Spleen (tissue), 11 donors: ENCODE results near the gene AKT1S1. TPM values are rescaled to one million over a fixed set of nuclear protein-coding genes. Genes with fewer than 3 reads are reported as not detected.
A peak's percentile ranks its signal among the peaks of the same experiment; 100 is the strongest.

ENCODE experiments used
- DNase-seq: peaks from one replicate; pipeline ENCODE4 v3.0.0-alpha.2; 2020
- H3K27ac ChIP-seq, 8 donors: fragments of 200-600 bp; sonication (generic) in 7 of 8; 1 replicate in 4 of 8; 2 replicates in 4 of 8; pipeline versions ENCODE4 v1.5.0 to v1.8.0; 2016 to 2021; ENCODE audit warnings: inconsistent platforms in 4 of 8, mild to moderate bottlenecking in 4 of 8, moderate library complexity in 1 of 8
- H3K27me3 ChIP-seq, 7 donors: fragments of 200-600 bp; sonication (generic) in 6 of 7; replicated peaks in 1 of 7; 1 replicate in 4 of 7; 2 replicates in 3 of 7; pipeline versions ENCODE4 v1.5.0 to v1.8.0; 2016 to 2021; ENCODE audit warnings: inconsistent platforms in 3 of 7, mild to moderate bottlenecking in 1 of 7
- H3K36me3 ChIP-seq, 6 donors: fragments of 200-600 bp; sonication (generic) in 5 of 6; 1 replicate in 4 of 6; 2 replicates in 2 of 6; pipeline versions ENCODE4 v1.5.0 to v1.8.0; 2016 to 2021; ENCODE audit warnings: inconsistent platforms in 2 of 6
- H3K4me1 ChIP-seq, 6 donors: fragments of 200-600 bp; sonication (generic) in 5 of 6; 1 replicate in 3 of 6; 2 replicates in 3 of 6; pipeline versions ENCODE4 v1.5.0 to v1.8.0; 2016 to 2021; ENCODE audit warnings: inconsistent platforms in 3 of 6
- H3K4me3 ChIP-seq, 8 donors: fragments of 200-600 bp; sonication (generic) in 7 of 8; 1 replicate in 4 of 8; 2 replicates in 4 of 8; pipeline versions ENCODE4 v1.5.0 to v1.8.0; 2016 to 2021; ENCODE audit warnings: inconsistent platforms in 4 of 8, mild to moderate bottlenecking in 4 of 8, moderate library complexity in 2 of 8
- H3K9me3 ChIP-seq, 8 donors: fragments of 200-600 bp; sonication (generic) in 7 of 8; 1 replicate in 4 of 8; 2 replicates in 4 of 8; pipeline versions ENCODE4 v1.5.0 to v1.8.0; 2016 to 2021; ENCODE audit warnings: inconsistent platforms in 4 of 8
- POLR2A ChIP-seq, 3 donors: fragments of 450-650 bp; IDR thresholded peaks; one replicate each; pipeline ENCODE4 v1.5.1; 2017; ENCODE audit warnings: antibody characterized with exemption in 3 of 3, mild to moderate bottlenecking in 1 of 3
- POLR2AphosphoS5 ChIP-seq, 3 donors: sonication (generic); formaldehyde crosslinking; IDR thresholded peaks; one replicate each; pipeline ENCODE4 v1.5.1; 2017; ENCODE audit warnings: antibody characterized with exemption in 3 of 3
- whole genome bisulfite sequencing, 5 donors: extraction: QIAGEN DNeasy Blood & Tissue Kit in 3 of 5; methylation state at CpG; one replicate each; pipeline versions ENCODE4 v1.1.5 to v1.1.7; 2013 to 2018; 5-methylcytosine and 5-hydroxymethylcytosine counted together
- intact Hi-C: fragments of 100-400 bp; cut with DNase I; formaldehyde crosslinking; loops from one replicate; pipeline ENCODE4 v1.15.0; 2023; ENCODE audit warnings: low total_unique reads
- polyA plus RNA-seq, 3 donors: library from polyadenylated mRNA; stranded (reverse); fragments of 200-250 nt; gene quantifications; one replicate each; pipeline ENCODE4 v1.2.1, GENCODE V29; 2013
- total RNA-seq, 7 donors: library from RNA; depleted of rRNA in 3 of 7; stranded (reverse); fragments of >200 nt in 3 of 7; fragmentation: NEBNext Ultra II Directional in 4 of 7; extraction: Animal tissue kit (Norgen Biotek cat#: 25700) in 4 of 7; gene quantifications; one replicate each; pipeline versions ENCODE4 v1.1.0 to v1.2.1, GENCODE V29; 2016 to 2021
- TF ChIP-seq, protein P1 (sequence below), 11 experiments: fragments of 200-600 bp in 7 of 11; fragments of 450-650 bp in 4 of 11; sonication (generic) in 4 of 11; IDR thresholded peaks in 8 of 11; conservative IDR thresholded peaks in 3 of 11; 1 replicate in 7 of 11; 2 replicates in 4 of 11; pipeline versions ENCODE4 v1.4.0 to v1.8.0; 2016 to 2021; ENCODE audit warnings: antibody characterized with exemption in 11 of 11, inconsistent platforms in 4 of 11, mild to moderate bottlenecking in 1 of 11
- donor health status: healthy with polysubstance abuse.
- donor health status: DM: no; HTN: no; CAD: no; lungs with moderate emphysema.
- donor health status: DM: no; HTN: no; CAD: no.
- donor health status: Bipolar disorder and iron deficiency.
- donor health status: healthy.
- donor health status: DM: no; HTN: no; CAD: no.
- donor health status: DM: yes; HTN: yes; CAD: no.

AKT1S1 gene
- total and polyA plus RNA-seq, 10 donors, result 8.7 to 27.8 (median 17.0) TPM

- 87 to 96% (median 94%) methylated on average over 6 to 7 of the region's 7 CpGs for WGBS, 5 donors
- intact Hi-C loops, result no loop called here
These were observed 43.6 kb downstream of the AKT1S1 start for GRCh38 chr19:49833599-49833998.

GRCh38 chr19:49832556-49832955, 44.6 kb downstream of the AKT1S1 start:
- TF ChIP-seq, protein P1, sequence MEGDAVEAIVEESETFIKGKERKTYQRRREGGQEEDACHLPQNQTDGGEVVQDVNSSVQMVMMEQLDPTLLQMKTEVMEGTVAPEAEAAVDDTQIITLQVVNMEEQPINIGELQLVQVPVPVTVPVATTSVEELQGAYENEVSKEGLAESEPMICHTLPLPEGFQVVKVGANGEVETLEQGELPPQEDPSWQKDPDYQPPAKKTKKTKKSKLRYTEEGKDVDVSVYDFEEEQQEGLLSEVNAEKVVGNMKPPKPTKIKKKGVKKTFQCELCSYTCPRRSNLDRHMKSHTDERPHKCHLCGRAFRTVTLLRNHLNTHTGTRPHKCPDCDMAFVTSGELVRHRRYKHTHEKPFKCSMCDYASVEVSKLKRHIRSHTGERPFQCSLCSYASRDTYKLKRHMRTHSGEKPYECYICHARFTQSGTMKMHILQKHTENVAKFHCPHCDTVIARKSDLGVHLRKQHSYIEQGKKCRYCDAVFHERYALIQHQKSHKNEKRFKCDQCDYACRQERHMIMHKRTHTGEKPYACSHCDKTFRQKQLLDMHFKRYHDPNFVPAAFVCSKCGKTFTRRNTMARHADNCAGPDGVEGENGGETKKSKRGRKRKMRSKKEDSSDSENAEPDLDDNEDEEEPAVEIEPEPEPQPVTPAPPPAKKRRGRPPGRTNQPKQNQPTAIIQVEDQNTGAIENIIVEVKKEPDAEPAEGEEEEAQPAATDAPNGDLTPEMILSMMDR (IDR thresholded peaks at IDR 0.05 in 8 of 11, conservative IDR thresholded peaks at IDR 0.05 in 3 of 11), result no peak
- TF ChIP-seq POLR2A (IDR thresholded peaks at IDR 0.05) (no peak), POLR2AphosphoS5 (IDR thresholded peaks at IDR 0.05) (no peak)
- peak overlapping the region in 3 of 8 donors; percentile 46 to 64 (median 59) for H3K27ac ChIP-seq
- WGBS, 5 donors, result 42 to 60% (median 45%) methylated on average over 9 of the region's 9 CpGs

More at GRCh38 chr19:49833599-49833998, 43.6 kb downstream of the AKT1S1 start:
- TF ChIP-seq POLR2A (IDR thresholded peaks at IDR 0.05) (no peak), POLR2AphosphoS5 (IDR thresholded peaks at IDR 0.05) (no peak)
- TF ChIP-seq, protein P1 (IDR thresholded peaks at IDR 0.05 in 8 of 11, conservative IDR thresholded peaks at IDR 0.05 in 3 of 11), result no peak
- peaks cover 0 to 31% (median 4%) of the 10 kb centered on the region in 6 donors for H3K4me1 ChIP-seq
- H3K27ac ChIP-seq, result no peak overlapping the region
- no peaks in the 10 kb centered on the region for H3K27me3 ChIP-seq
- peaks cover 0 to 100% (median 94%) of the 10 kb centered on the region in 6 donors for H3K36me3 ChIP-seq
- DNase-seq, result no peak
- H3K4me3 ChIP-seq, result no peak overlapping the region
- H3K9me3 ChIP-seq, result no peaks in the 10 kb centered on the region

DNA sequence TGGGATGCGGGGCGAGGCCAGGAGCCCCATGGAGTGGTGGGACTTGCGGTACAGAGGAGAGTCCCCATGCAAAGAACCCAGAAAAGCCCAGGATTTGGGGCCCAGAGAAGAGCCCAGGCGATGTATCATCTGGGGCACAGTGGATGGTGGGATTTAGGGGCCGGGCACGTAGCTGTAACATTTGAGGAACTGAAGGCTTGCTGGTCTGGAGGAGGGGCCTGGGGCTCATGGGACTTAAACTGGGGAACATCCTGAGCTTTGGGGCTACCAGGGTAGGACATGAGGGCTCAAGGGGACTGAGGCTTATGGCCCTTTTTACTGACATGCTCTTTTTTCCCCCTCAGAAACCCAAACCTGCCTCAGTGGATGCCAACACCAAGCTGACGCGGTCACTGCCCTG, 45.6 kb downstream of the AKT1S1 start:
- no peaks in the 10 kb centered on the region for H3K9me3 ChIP-seq
- WGBS, 5 donors, result 80 to 93% (median 89%) methylated on average over 7 to 8 of the region's 8 CpGs
- peaks cover 0 to 37% (median 6%) of the 10 kb centered on the region in 6 donors for H3K4me1 ChIP-seq
- H3K4me3 ChIP-seq, result no peak overlapping the region
- H3K27ac ChIP-seq, result peak overlapping the region in 3 of 8 donors; percentile 46 to 64 (median 59)
- no peak for DNase-seq
- intact Hi-C loops, result no loop called here
- peaks cover 0 to 100% (median 84%) of the 10 kb centered on the region in 6 donors for H3K36me3 ChIP-seq
- H3K27me3 ChIP-seq, result no peaks in the 10 kb centered on the region
- TF ChIP-seq, protein P1 (IDR thresholded peaks at IDR 0.05 in 8 of 11, conservative IDR thresholded peaks at IDR 0.05 in 3 of 11), result no peak
- no peak for TF ChIP-seq POLR2AphosphoS5 (IDR thresholded peaks at IDR 0.05)
- TF ChIP-seq POLR2A (IDR thresholded peaks at IDR 0.05), result no peak

More at GRCh38 chr19:49832556-49832955, 44.6 kb downstream of the AKT1S1 start:
- Histone ChIP-seq H3K27me3 (no peaks in the 10 kb centered on the region), H3K4me1 (peaks cover 0 to 31% (median 4%) of the 10 kb centered on the region in 6 donors), H3K36me3 (peaks cover 0 to 100% (median 90%) of the 10 kb centered on the region in 6 donors), H3K9me3 (no peaks in the 10 kb centered on the region), H3K4me3 (no peak overlapping the region)
- intact Hi-C loops, result no loop called here
- DNase-seq, result no peak

DNA sequence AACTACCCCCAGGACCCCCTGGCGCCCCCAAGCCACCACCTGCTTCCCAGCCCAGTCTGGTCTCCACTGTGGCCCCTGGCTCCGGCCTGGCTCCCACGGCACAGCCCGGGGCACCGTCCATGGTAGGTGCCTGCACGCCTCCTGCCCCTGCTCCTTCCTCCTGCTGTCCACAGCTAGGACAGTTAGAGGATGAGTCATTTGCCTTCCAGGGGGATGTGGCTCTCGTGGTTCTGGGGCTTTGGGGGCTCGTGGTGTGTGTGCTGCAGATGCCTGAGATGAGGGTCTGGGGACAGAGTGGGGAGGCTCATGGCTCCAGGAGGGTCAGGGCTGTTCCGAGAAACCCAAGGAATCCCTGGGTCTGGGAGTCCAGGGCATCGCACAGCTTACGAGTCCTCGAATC, 46.4 kb downstream of the AKT1S1 start:
- intact Hi-C loops, result no loop called here
- DNase-seq, result no peak
- no peak for TF ChIP-seq POLR2A (IDR thresholded peaks at IDR 0.05)
- no peak for TF ChIP-seq POLR2AphosphoS5 (IDR thresholded peaks at IDR 0.05)
- TF ChIP-seq, protein P1 (IDR thresholded peaks at IDR 0.05 in 8 of 11, conservative IDR thresholded peaks at IDR 0.05 in 3 of 11), result no peak
- H3K36me3 ChIP-seq, result peaks cover 0 to 98% (median 76%) of the 10 kb centered on the region in 6 donors
- H3K4me1 ChIP-seq, result peaks cover 0 to 45% (median 9%) of the 10 kb centered on the region in 6 donors
- H3K27me3 ChIP-seq, result no peaks in the 10 kb centered on the region
- H3K4me3 ChIP-seq, result no peak overlapping the region
- no peaks in the 10 kb centered on the region for H3K9me3 ChIP-seq
- WGBS, 5 donors, result 72 to 92% (median 86%) methylated on average over 12 of the region's 12 CpGs
- no peak overlapping the region for H3K27ac ChIP-seq
